Osteoblast (primary cell): ENCODE data around the gene CHRNA5. TPM values are rescaled to one million over a fixed set of nuclear protein-coding genes. Genes with fewer than 3 reads are reported as not detected.

Source experiments
- DNase-seq: peaks from one replicate; pipeline ENCODE4 v3.0.0; 2011; ENCODE audit warnings: low spot score, mixed read lengths; ENCODE audit not compliant: insufficient read length; ENCODE audit errors: missing footprints
- H2AFZ ChIP-seq: 2 replicates; pipeline ENCODE4 v1.6.0; 2011; ENCODE audit warnings: mild to moderate bottlenecking, low read length
- H3K27ac ChIP-seq: 2 replicates; pipeline ENCODE4 v1.5.1; 2011; ENCODE audit warnings: mild to moderate bottlenecking, low read depth, low read length, moderate library complexity
- H3K27me3 ChIP-seq: 2 replicates; pipeline ENCODE4 v1.6.0; 2012; ENCODE audit warnings: mild to moderate bottlenecking, control low read depth, inconsistent platforms, low read length, moderate library complexity; ENCODE audit not compliant: insufficient read depth
- H3K36me3 ChIP-seq: 2 replicates; pipeline ENCODE4 v1.5.1; 2011; ENCODE audit warnings: mild to moderate bottlenecking, low read length, control low read depth, moderate library complexity; ENCODE audit not compliant: insufficient read depth
- H3K4me1 ChIP-seq: 2 replicates; pipeline ENCODE4 v1.5.1; 2011; ENCODE audit warnings: mild to moderate bottlenecking, low read length, control low read depth, moderate library complexity; ENCODE audit not compliant: insufficient read depth
- H3K4me2 ChIP-seq: 2 replicates; pipeline ENCODE4 v1.6.0; 2011; ENCODE audit warnings: mild to moderate bottlenecking, low read length; ENCODE audit not compliant: insufficient read depth
- H3K4me3 ChIP-seq: fragments of 200-600 bp; sonication (generic); 3 replicates; pipeline ENCODE4 v1.5.1; 2012; ENCODE audit warnings: mild to moderate bottlenecking, low read length, inconsistent platforms; ENCODE audit not compliant: insufficient read depth
- H3K79me2 ChIP-seq: 2 replicates; pipeline ENCODE4 v1.6.0; 2012; ENCODE audit warnings: mild to moderate bottlenecking, low read length, control low read depth, inconsistent platforms; ENCODE audit not compliant: insufficient read depth
- H3K9me3 ChIP-seq: 2 replicates; pipeline ENCODE4 v1.5.1; 2011; ENCODE audit warnings: low read depth, low read length, control low read depth
- H4K20me1 ChIP-seq: 2 replicates; pipeline ENCODE4 v1.6.0; 2012; ENCODE audit warnings: mild to moderate bottlenecking, low read length, control low read depth; ENCODE audit not compliant: insufficient read depth
- CTCF ChIP-seq: IDR thresholded peaks from 2 replicates; pipeline ENCODE4 v1.5.1; 2011; ENCODE audit warnings: mild to moderate bottlenecking, low read depth, low read length, moderate library complexity; ENCODE audit errors: extremely low read depth
- total RNA-seq: library from RNA; depleted of rRNA; stranded (reverse); fragments of >200 nt; gene quantifications from 2 replicates; pipeline ENCODE4 v1.2.3, GENCODE V29; 2012

CHRNA5 gene
- total RNA-seq, 1 donor = 0.36 TPM

GRCh38 chr15:78624651-78625590 lies 59.6 kb downstream of the CHRNA5 start:
- H3K4me3 ChIP-seq = no peak overlapping the region
- no peak for TF ChIP-seq CTCF
- H3K4me2 ChIP-seq = no peak overlapping the region
- H3K9me3 ChIP-seq = no peaks in the 10 kb centered on the region
- no peak for DNase-seq
- H4K20me1 ChIP-seq = no peaks in the 10 kb centered on the region
- no peak overlapping the region for H2AFZ ChIP-seq
- no peak overlapping the region for H3K27ac ChIP-seq
- H3K4me1 ChIP-seq = no peaks in the 10 kb centered on the region
- H3K79me2 ChIP-seq = no peaks in the 10 kb centered on the region
- H3K27me3 ChIP-seq = peaks cover 50% of the 10 kb centered on the region
- H3K36me3 ChIP-seq = no peaks in the 10 kb centered on the region

GRCh38 chr15:78625606-78626280 lies 60.4 kb downstream of the CHRNA5 start:
- peak; percentile 48 for DNase-seq
- Histone ChIP-seq H3K4me3 (no peak overlapping the region), H3K4me1 (no peaks in the 10 kb centered on the region), H3K27me3 (peaks cover 42% of the 10 kb centered on the region), H2AFZ (no peak overlapping the region), H3K27ac (no peak overlapping the region), H3K4me2 (no peak overlapping the region), H3K79me2 (no peaks in the 10 kb centered on the region), H3K9me3 (no peaks in the 10 kb centered on the region), H4K20me1 (no peaks in the 10 kb centered on the region), H3K36me3 (no peaks in the 10 kb centered on the region)
- TF ChIP-seq CTCF = no peak

- no peak for TF ChIP-seq CTCF
Observed at GRCh38 chr15:78626381-78626995, 61.2 kb downstream of the CHRNA5 start.

More at GRCh38 chr15:78626381-78626995, 61.2 kb downstream of the CHRNA5 start:
- Histone ChIP-seq H3K27ac (no peak overlapping the region), H3K4me1 (no peaks in the 10 kb centered on the region), H3K79me2 (no peaks in the 10 kb centered on the region), H2AFZ (no peak overlapping the region), H4K20me1 (no peaks in the 10 kb centered on the region), H3K4me3 (no peak overlapping the region), H3K27me3 (peaks cover 34% of the 10 kb centered on the region), H3K9me3 (no peaks in the 10 kb centered on the region), H3K36me3 (no peaks in the 10 kb centered on the region), H3K4me2 (no peak overlapping the region)
- DNase-seq = no peak
